GM10847 (cell line): ENCODE results near the gene SLC26A6.

ENCODE experiments used
- POLR2A ChIP-seq: IDR thresholded peaks from 2 replicates; pipeline ENCODE4 v1.6.1; 2011; ENCODE audit not compliant: insufficient read length; ENCODE audit errors: extremely low read depth

Gene SLC26A6

GRCh38 chr3:48635222-48636021 is at the start of gene SLC26A6:
Gene SLC26A6, minus strand, starts transcription at chr3:48635461. Its CDS starts 68 bp downstream, at chr3:48635393.
- TF ChIP-seq POLR2A, result peak; percentile 30

DNA sequence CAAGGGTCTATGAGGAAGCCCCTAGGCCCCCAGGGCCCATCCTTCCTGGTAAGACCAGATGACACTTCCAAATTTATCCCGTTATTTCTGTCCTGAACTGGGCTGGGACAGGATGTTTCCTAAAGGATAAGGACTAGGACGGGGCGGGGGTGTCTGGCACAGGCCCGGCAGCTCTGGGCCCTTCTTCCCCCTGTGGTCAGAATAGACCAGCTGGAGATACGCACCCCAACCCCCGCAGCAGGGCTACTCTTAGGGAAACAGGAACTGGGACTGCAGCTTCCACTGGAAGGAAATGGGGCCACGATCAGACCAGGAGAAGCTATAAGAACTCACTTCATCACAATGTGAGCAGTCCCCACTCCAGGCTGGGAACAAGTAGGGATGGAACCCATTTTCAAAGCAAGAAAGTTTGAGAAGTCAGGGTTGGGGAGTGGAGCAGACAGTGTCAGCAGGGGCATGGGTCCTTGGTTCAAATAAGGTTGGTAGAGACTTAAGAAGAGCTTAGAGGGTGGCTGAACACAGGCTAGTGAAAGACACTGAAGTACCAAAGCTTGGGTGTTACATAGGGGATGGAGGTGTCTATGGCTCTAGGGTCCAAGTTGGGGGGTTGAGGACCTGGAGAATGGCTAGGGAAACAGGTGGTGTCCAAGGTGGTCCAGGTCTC is 49.4 kb upstream of the SLC26A6 start:
- no peak for TF ChIP-seq POLR2A

GRCh38 chr3:48684054-48684349 is 48.7 kb upstream of the SLC26A6 start:
- no peak for TF ChIP-seq POLR2A

DNA sequence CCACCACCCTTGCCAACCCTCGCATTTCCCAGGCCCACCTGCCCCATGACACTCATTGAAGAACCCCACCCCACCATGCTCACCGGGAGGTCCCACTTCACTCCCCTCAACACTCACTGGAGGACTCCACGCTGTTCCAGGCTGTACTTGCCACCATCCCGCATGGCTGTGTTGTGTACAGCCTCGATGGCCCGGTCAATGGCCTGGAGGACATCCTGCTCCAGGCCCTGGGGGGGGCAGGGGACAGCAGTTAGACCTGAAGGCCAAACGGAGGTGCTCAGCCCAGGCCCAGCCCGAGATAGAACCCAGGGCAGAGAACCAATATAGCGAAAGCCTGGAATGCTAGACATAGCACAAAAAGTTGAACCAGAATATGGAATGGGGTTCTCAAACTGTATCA is 47.5 kb upstream of the SLC26A6 start:
- TF ChIP-seq POLR2A, result no peak

- no peak for TF ChIP-seq POLR2A
Measured at GRCh38 chr3:48681974-48682610, 46.8 kb upstream of the SLC26A6 start.

GRCh38 chr3:48681541-48681880 is 46.2 kb upstream of the SLC26A6 start:
- no peak for TF ChIP-seq POLR2A

DNA sequence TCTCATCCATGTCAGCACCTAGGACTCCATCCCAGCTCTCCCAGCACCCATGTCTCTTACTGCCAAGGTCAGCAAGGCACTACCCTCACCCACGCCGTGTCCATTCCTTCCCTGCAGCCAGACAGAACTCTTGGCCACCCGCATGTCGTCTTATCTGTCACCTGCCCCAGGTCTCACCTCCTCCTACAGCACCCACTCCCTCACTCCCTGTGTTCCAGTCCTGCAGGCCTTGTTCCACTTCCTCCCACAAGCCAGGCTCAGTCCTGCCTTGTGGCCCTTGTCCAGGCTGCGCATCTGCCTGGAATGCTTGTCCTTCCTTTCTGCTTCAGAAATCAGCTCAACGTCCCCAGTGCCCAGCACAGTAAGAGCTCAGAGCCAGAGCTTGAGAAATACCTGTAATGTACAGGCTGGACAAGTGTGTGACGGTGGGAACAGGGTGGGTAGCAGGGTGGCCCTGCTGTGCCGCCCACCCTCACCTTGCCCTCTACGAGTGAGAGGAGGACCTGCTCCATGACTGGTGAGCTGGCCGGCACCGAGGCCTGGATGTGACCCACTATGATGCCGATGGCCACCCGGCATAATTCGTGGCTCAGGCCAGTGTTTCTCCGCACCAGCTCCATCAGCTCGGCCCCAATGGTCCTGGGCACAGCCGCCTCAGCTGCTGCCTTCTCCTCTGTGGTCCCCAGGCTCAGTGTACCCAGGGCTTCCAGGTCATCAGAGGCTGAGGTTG is 45.7 kb upstream of the SLC26A6 start:
- TF ChIP-seq POLR2A, result no peak

DNA sequence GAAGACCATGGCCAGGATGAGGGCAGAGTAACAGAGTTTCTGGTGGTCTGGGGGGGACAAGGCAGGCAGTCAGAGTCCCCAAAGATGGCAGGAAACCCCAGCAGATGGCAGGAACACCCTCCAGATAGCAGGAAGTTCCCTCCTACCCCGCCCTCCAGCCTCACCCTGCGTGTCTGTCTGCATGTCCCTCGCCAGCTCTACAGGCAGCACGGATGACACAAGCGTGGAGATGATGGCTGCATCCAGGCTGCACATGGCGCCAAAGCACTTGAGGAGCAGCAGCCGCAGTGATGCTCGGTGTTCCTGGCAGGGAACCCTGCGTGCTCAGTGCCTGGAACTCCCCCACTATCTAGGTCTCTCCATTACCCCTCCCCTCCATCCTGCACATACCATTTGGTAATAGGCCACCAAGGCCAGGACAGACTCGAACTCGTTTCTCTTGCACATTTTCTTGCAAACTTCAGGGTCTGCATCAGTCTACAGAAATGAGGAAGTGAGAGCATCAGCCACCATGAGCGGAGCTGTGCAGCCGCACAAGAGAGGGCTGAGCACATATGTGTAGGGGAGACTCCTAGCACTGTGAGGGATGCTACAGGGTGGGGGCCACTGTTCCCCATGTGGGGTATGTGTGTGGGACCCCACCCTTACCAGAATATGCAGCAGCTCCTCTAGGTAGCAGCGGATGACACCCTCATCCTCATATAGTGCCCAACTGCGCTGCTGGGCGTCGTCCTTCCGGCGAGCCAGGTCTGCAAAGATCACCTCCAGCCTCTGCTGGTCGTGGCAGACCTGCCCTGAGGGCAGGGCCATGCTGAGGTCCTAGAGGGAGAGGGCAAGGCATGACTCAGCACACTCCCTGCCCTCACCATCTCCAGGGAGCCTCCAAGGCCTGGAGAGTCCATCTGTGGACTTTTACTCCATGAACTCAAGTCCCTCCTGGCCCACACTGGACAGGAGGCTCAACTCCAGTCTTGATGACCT is 44.4 kb upstream of the SLC26A6 start:
- no peak for TF ChIP-seq POLR2A

GRCh38 chr3:48678566-48679380 is 43.5 kb upstream of the SLC26A6 start:
- TF ChIP-seq POLR2A, result no peak

DNA sequence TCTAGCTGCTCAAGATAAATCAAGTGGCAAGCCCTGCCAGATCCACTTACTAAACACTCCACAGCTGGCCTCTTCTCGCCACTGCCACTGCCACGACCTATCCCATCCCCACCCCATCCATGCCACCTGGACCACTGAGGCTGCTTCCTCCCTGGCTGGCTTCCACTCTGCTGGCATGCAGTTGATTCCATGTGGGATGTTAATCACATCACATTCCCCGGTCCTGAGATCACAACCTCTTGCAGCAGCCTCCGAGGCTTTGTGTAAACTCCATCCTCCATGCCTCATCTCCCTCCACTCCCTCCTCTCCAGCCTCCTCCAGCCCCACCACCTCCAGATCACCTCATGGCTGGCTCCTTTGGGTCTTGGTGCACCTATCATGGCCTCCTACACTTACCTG is 42.8 kb upstream of the SLC26A6 start:
- TF ChIP-seq POLR2A, result no peak

DNA sequence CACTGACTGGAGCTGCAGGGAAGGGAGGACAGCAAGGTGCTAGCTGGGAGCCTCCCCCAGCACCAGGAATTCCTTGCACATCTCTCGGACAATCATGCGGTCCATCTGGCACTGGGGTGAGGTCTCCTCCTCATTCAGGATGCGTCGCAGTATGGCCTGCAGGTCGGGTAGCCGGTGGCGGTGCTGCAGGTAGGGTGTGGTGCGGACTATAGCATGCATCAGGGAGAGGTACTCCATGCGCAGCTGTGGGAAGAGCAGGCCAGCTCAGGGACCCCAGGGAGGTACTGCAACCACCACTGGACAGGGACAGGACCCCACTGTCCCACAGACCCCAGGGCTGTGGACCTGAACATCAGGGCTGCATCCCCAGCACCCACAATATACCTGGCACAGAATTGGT is 39.2 kb upstream of the SLC26A6 start:
- no peak for TF ChIP-seq POLR2A

GRCh38 chr3:48672522-48672921 is 37.3 kb upstream of the SLC26A6 start:
- TF ChIP-seq POLR2A, result no peak

- TF ChIP-seq POLR2A, result no peak
Measured at GRCh38 chr3:48664929-48665328, 29.7 kb upstream of the SLC26A6 start.

GRCh38 chr3:48664313-48664644 is 29.0 kb upstream of the SLC26A6 start:
- no peak for TF ChIP-seq POLR2A
